NCI-H146 treated with DMSO at 0.1 percent for 48 hours (cell line): Measurements from ENCODE around the gene FAM20C.

Experiments used
- DNase-seq: peaks from one replicate; lab custom pipeline; 2025; ENCODE audit not compliant: unreplicated experiment; lab: John Stamatoyannopoulos, UW

The FAM20C gene

GRCh38 chr7:222716-223041 lies 30.3 kb downstream of the FAM20C start:
- DNase-seq, result no peak

GRCh38 chr7:223118-223800 lies 30.9 kb downstream of the FAM20C start:
- DNase-seq, result no peak

- no peak for DNase-seq
Measured at GRCh38 chr7:223861-224260, 31.5 kb downstream of the FAM20C start.

GRCh38 chr7:226281-226895 lies 34.0 kb downstream of the FAM20C start:
- DNase-seq, result no peak

GRCh38 chr7:227926-228325 lies 35.6 kb downstream of the FAM20C start:
- no peak for DNase-seq

GRCh38 chr7:228610-229009 lies 36.2 kb downstream of the FAM20C start:
- DNase-seq, result no peak

- no peak for DNase-seq
Measured at GRCh38 chr7:229184-229964, 37.0 kb downstream of the FAM20C start.

GRCh38 chr7:230274-230673 lies 37.9 kb downstream of the FAM20C start:
- no peak for DNase-seq

- DNase-seq, result no peak
Measured at GRCh38 chr7:231030-231857, 38.9 kb downstream of the FAM20C start.

- no peak for DNase-seq
Measured at GRCh38 chr7:231858-232246, 39.5 kb downstream of the FAM20C start.

GRCh38 chr7:232410-233248 lies 40.3 kb downstream of the FAM20C start:
- DNase-seq, result no peak

GRCh38 chr7:233249-234035 lies 41.1 kb downstream of the FAM20C start:
- no peak for DNase-seq

GRCh38 chr7:234051-234707 lies 41.8 kb downstream of the FAM20C start:
- DNase-seq, result no peak

GRCh38 chr7:234708-235553 lies 42.6 kb downstream of the FAM20C start:
- no peak for DNase-seq

GRCh38 chr7:235576-236395 lies 43.4 kb downstream of the FAM20C start:
- no peak for DNase-seq

- DNase-seq, result no peak
Measured at GRCh38 chr7:236967-237366, 44.6 kb downstream of the FAM20C start.

GRCh38 chr7:237385-237784 lies 45.0 kb downstream of the FAM20C start:
- no peak for DNase-seq
